ENCODE data around the gene NACC1. TPM values are rescaled to one million over a fixed set of nuclear protein-coding genes. Genes with fewer than 3 reads are reported as not detected.

The NACC1 gene
- total RNA-seq, 4 donors from 2014 or later = 12.0 to 44.7 (median 23.0) TPM

GRCh38 chr19:13150931-13151604, 33.0 kb downstream of the NACC1 start:
- DNase-seq (ENCODE audit: low spot score) (no peak), ATAC-seq (ENCODE audit: low FRiP score) (no peak)
- TF ChIP-seq CTCF (IDR thresholded peaks at IDR 0.05) = no peak

GRCh38 chr19:13151605-13152355, 33.7 kb downstream of the NACC1 start:
- peak; percentile 87 for DNase-seq (ENCODE audit: low spot score)
- TF ChIP-seq CTCF (IDR thresholded peaks at IDR 0.05) = no peak
- peak; percentile 46 for ATAC-seq (ENCODE audit: low FRiP score)

- TF ChIP-seq CTCF (IDR thresholded peaks at IDR 0.05) = no peak
- DNase-seq (ENCODE audit: low spot score) (no peak), ATAC-seq (ENCODE audit: low FRiP score) (no peak)
Measured at GRCh38 chr19:13152356-13152973, 34.4 kb downstream of the NACC1 start.

- no peak for TF ChIP-seq CTCF (IDR thresholded peaks at IDR 0.05)
- ATAC-seq (ENCODE audit: low FRiP score) = peak; percentile 15
- DNase-seq (ENCODE audit: low spot score) = peak; percentile 97
Measured at GRCh38 chr19:13152974-13153568, 35.0 kb downstream of the NACC1 start.

GRCh38 chr19:13153569-13154240, 35.6 kb downstream of the NACC1 start:
- ATAC-seq (ENCODE audit: low FRiP score) (no peak), DNase-seq (ENCODE audit: low spot score) (no peak)
- TF ChIP-seq CTCF (IDR thresholded peaks at IDR 0.05) = no peak

GRCh38 chr19:13154241-13154778, 36.2 kb downstream of the NACC1 start:
- peak; percentile 86 for DNase-seq (ENCODE audit: low spot score)
- TF ChIP-seq CTCF (IDR thresholded peaks at IDR 0.05) = no peak
- ATAC-seq (ENCODE audit: low FRiP score) = no peak

All from omental fat pad (tissue), 4 donors.